ENCODE measurements around the gene COL25A1.
"Not testable (repeated sequence)": the region's sequence is repeated elsewhere in the genome, so short reads cannot be mapped to it uniquely, and the experiment has no call there.

The COL25A1 gene

GRCh38 chr4:109076709-109077108 is 225.7 kb downstream of the COL25A1 start:
- not testable (repeated sequence) for H3K9me3 Mint-ChIP-seq; H3K27ac Mint-ChIP-seq; ATAC-seq; H3K4me1 Mint-ChIP-seq; H3K4me3 Mint-ChIP-seq; H3K36me3 Mint-ChIP-seq (ENCODE audit: low read depth); H3K27me3 Mint-ChIP-seq; DNase-seq

DNA sequence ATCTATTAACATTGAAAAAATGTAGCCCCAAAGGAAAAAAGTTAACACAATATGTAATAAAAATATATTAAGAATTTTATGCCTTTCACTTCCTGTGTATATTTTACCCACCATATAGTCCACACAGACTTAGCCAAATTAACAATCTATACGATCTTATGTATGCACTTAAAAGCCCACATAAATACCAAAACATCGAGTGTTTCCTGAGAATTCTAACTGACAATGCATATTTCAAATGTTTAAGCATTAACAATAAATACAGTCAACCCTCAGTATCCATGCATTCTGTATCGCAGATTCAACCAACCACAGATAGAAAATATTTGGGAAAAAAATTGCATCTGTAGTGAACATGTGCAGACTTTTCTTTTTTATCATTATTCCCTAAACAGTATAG is 226.8 kb downstream of the COL25A1 start:
- H3K4me3 Mint-ChIP-seq, result no peak overlapping the region
- no peaks in the 10 kb centered on the region for H3K9me3 Mint-ChIP-seq
- peaks cover 7% of the 10 kb centered on the region for H3K4me1 Mint-ChIP-seq

GRCh38 chr4:109072595-109072994 is 229.9 kb downstream of the COL25A1 start:
- ATAC-seq, result no peak
- H3K27ac Mint-ChIP-seq, result no peak overlapping the region
- DNase-seq, result no peak

More for the DNA sequence above, 226.8 kb downstream of the COL25A1 start:
- ATAC-seq (no peak), DNase-seq (no peak)
- H3K27ac Mint-ChIP-seq, result no peak overlapping the region
- no peaks in the 10 kb centered on the region for H3K36me3 Mint-ChIP-seq (ENCODE audit: low read depth)
- H3K27me3 Mint-ChIP-seq, result no peaks in the 10 kb centered on the region

DNA sequence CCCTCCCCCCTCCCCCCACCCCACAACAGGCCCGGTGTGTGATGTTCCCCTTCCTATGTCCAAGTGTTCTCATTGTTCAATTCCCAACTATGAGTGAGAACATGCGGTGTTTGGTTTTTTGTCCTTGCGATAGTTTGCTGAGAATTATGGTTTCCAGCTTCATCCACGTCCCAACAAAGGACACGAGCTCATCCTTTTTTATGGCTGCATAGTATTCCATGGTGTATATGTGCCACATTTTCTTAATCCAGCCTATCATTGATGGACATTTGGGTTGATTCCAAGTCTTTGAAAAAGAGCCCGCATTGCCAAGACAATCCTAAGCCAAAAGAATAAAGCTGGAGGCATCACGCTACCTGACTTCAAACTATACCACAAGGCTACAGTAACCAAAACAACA is 231.8 kb downstream of the COL25A1 start:
- not testable (repeated sequence) for H3K27ac Mint-ChIP-seq; H3K4me1 Mint-ChIP-seq; DNase-seq; H3K9me3 Mint-ChIP-seq; H3K36me3 Mint-ChIP-seq (ENCODE audit: low read depth); H3K4me3 Mint-ChIP-seq; ATAC-seq; H3K27me3 Mint-ChIP-seq

More at GRCh38 chr4:109072595-109072994, 229.9 kb downstream of the COL25A1 start:
- no peaks in the 10 kb centered on the region for H3K9me3 Mint-ChIP-seq
- H3K4me3 Mint-ChIP-seq, result no peak overlapping the region
- H3K36me3 Mint-ChIP-seq (ENCODE audit: low read depth), result no peaks in the 10 kb centered on the region
- H3K27me3 Mint-ChIP-seq, result no peaks in the 10 kb centered on the region
- H3K4me1 Mint-ChIP-seq, result no peaks in the 10 kb centered on the region

DNA sequence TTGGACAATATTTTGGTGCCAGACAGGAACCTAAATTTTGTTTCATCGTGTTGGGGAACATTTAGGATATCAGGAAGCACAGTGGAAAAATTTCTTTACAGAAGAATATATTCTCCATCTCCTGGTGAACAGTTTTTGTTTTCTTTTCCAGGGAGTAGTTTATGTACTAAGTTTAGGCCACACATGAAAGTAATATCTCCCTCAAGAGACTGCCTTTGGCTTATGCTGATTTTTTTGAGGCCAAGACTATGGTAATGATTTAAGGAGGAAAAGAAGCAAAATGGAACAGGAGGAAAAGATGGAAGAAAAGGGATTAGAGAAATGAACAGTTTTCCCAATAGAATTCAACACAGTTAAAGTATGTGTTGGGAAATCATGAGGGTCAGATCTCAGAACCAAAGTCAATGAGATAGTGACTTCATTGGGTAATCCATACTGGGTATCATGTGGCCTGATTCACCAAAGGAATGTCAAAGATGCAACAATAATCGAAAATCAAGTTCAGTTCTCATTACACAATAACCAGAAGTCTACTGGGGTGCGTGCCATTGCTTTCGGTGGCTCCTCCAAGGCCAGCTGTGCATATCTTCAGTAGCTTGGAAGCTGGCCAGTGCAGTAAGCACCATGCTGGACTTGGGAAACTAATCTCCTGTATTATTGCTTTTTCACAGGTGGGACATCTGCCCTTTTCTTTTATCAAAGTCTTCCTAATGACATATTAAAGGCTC is 234.8 kb downstream of the COL25A1 start:
- ATAC-seq, result no peak
- Mint-ChIP-seq H3K4me3 (no peak overlapping the region), H3K36me3 (ENCODE audit: low read depth) (no peaks in the 10 kb centered on the region), H3K27me3 (no peaks in the 10 kb centered on the region), H3K4me1 (no peaks in the 10 kb centered on the region), H3K27ac (no peak overlapping the region), H3K9me3 (no peaks in the 10 kb centered on the region)
- no peak for DNase-seq

DNA sequence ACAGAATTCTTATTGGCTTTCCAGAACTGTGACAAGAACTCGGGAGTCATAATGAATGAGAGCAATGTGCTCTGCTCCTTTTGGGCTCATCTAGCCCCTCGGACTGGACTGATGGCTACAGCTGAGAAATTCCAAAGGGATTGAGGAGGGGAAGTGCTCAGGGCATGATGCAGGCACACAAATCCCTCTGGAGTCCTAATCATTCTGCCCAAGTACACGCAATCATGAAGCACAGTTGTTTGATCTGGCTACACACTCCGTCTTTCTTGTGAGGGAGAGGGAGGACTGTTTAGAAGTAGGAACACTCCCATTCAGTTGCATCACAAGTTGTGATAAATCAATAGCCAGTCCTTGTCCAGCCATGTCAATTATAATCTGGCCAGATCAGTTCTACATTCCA is 237.5 kb downstream of the COL25A1 start:
- no peak overlapping the region for H3K27ac Mint-ChIP-seq
- DNase-seq, result no peak
- ATAC-seq, result no peak
- H3K36me3 Mint-ChIP-seq (ENCODE audit: low read depth), result no peaks in the 10 kb centered on the region
- H3K4me1 Mint-ChIP-seq, result no peaks in the 10 kb centered on the region
- H3K4me3 Mint-ChIP-seq, result no peak overlapping the region
- peaks cover 1% of the 10 kb centered on the region for H3K27me3 Mint-ChIP-seq
- H3K9me3 Mint-ChIP-seq, result no peaks in the 10 kb centered on the region

DNA sequence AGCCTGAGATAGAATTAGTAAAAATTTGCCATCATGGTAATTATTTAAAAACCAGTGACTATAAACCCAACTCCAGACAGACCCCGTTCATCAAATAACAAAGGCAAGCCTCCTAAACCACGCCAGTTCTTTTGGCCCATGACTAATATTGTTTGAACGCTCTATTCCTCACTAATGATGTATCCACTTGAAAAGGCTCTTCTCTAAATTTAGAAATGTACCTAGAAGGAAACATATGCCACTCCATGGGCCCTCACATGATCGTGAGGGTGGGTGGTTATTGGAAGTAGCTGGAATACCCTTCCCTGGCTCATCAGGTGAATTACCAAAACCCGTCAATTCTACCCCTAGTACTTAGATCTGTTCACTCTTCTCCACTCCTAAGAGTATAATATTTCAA is 249.2 kb downstream of the COL25A1 start:
- Mint-ChIP-seq H3K27me3 (peaks cover 6% of the 10 kb centered on the region), H3K4me3 (no peak overlapping the region), H3K36me3 (ENCODE audit: low read depth) (no peaks in the 10 kb centered on the region), H3K9me3 (no peaks in the 10 kb centered on the region), H3K27ac (no peak overlapping the region), H3K4me1 (no peaks in the 10 kb centered on the region)
- ATAC-seq (no peak), DNase-seq (no peak)

DNA sequence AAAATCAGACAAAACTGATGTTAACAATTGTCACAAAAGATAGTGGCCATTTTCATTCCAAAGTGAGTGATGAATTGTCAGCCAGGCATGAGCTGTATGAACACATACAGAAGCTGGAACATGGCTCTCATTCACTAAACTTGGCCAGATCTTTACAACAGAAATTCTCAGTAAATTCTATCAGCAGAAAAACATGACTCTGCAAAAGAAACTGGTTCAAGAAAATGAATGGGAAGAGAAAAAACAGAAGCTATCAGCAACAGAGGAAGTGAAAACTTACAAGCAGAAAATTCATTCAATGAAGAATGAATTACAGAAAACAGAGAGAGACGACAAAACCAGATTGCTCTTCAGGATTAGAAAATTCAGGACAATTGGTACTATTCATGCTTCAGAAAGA is 249.6 kb downstream of the COL25A1 start:
- Mint-ChIP-seq H3K27ac (no peak overlapping the region), H3K27me3 (peaks cover 6% of the 10 kb centered on the region)
- no peak for ATAC-seq

DNA sequence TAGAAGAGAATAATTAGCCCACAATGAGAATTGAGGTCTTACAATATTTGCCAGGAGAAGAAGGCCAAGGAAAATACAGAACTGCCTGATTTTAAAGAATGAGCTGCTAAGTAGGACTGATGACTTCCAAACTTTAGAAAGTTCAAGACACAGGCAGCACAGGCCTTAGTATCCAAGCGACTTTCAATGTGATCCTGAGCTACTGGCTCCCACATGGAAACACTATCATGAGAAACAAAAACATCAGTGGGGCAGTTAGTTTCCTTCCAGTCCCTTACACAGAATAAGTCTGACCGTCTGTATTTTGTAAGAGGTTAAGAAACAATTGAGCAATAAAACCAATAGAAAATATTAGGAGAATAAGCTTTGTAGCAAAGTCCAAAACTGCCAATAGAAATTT is 251.4 kb downstream of the COL25A1 start:
- no peak overlapping the region for H3K4me3 Mint-ChIP-seq
- H3K36me3 Mint-ChIP-seq (ENCODE audit: low read depth), result no peaks in the 10 kb centered on the region
- peaks cover 2% of the 10 kb centered on the region for H3K4me1 Mint-ChIP-seq
- peaks cover 6% of the 10 kb centered on the region for H3K27me3 Mint-ChIP-seq
- no peaks in the 10 kb centered on the region for H3K9me3 Mint-ChIP-seq
- DNase-seq (no peak), ATAC-seq (no peak)
- no peak overlapping the region for H3K27ac Mint-ChIP-seq

More for the DNA sequence above, 249.6 kb downstream of the COL25A1 start:
- Mint-ChIP-seq H3K36me3 (ENCODE audit: low read depth) (no peaks in the 10 kb centered on the region), H3K4me3 (no peak overlapping the region), H3K4me1 (no peaks in the 10 kb centered on the region), H3K9me3 (no peaks in the 10 kb centered on the region)
- no peak for DNase-seq

DNA sequence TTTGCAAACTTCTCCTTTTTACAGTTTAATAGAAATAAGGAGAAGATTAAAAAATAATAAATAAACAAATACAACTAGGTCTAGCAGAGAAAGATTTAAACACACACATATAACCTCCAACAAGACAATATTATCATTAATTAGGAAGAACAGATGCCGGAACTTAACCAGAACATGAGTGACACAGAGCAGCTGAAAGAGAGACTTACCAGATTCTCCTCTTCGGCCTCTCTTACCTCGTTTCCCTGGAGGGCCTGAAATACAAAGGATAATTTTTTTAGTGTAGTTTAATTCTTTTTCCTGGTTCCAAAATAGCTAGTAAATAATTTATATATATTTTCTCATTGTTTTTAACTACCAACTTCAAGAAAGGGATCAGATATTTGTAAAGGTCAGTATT is 252.5 kb downstream of the COL25A1 start:
- Mint-ChIP-seq H3K27me3 (peaks cover 4% of the 10 kb centered on the region), H3K4me1 (peaks cover 2% of the 10 kb centered on the region), H3K4me3 (no peak overlapping the region), H3K9me3 (no peaks in the 10 kb centered on the region), H3K27ac (no peak overlapping the region), H3K36me3 (ENCODE audit: low read depth) (no peaks in the 10 kb centered on the region)
- no peak for DNase-seq
- ATAC-seq, result no peak

DNA sequence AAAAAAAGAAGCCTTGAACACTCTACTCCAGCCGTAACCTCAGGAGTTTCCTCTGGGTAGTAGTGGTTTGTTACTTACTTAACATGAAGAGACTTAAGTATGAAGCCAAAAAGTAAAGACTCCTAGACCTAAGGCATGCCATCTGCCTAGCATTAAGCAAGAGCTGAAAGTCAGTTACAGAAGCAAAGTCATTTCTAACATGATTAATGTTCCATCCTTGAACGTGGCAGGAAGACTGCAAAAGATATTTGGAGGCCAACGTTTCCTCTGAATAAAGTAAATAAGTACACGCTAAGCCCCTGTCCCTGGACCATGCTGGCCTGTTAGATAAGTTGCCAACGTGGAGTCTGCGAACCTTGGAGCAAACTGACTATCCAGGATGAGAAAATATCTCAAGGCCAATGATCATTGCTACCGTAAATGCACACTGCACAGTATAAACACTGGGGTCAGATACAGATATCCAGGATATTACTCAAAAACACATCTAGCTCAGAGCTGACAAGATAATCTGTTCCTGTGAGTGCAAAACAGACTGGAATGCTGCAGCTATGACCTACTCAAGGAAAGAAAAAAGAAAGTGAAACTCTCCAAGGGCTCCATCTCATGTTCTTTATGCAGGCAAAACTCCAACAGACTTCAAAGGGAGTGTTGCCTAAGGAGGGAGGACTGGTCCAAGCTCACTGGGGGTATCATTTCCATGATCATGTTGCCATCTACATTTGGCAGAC is 255.8 kb downstream of the COL25A1 start:
- Mint-ChIP-seq H3K4me1 (peaks cover 2% of the 10 kb centered on the region), H3K4me3 (no peak overlapping the region), H3K27me3 (no peaks in the 10 kb centered on the region), H3K27ac (no peak overlapping the region), H3K9me3 (no peaks in the 10 kb centered on the region), H3K36me3 (ENCODE audit: low read depth) (no peaks in the 10 kb centered on the region)
- no peak for ATAC-seq
- no peak for DNase-seq

GRCh38 chr4:109044431-109044830 is 258.0 kb downstream of the COL25A1 start:
- Mint-ChIP-seq H3K27ac (no peak overlapping the region), H3K9me3 (no peaks in the 10 kb centered on the region), H3K27me3 (no peaks in the 10 kb centered on the region), H3K4me1 (peaks cover 2% of the 10 kb centered on the region), H3K36me3 (ENCODE audit: low read depth) (no peaks in the 10 kb centered on the region), H3K4me3 (no peak overlapping the region)
- no peak for ATAC-seq
- no peak for DNase-seq

DNA sequence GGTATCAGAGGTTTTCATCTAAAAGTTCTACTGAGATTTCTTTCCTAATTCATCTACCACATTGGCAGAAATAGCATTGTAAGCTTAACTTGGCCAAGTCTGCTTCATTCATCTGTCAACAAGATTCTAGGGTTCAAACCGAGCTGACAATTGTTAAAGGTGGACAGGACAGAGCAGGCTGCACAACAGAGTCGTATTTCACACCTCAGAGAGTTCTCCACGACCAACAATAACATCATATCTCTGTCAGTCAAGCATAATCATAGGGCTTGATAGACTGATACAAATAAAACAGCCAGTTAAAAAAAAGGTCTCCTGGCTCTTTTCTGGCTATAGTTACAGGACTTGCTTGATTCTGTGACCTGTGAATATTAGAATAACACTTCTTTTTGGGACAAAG is 259.2 kb downstream of the COL25A1 start:
- no peak for ATAC-seq
- no peak overlapping the region for H3K27ac Mint-ChIP-seq
- H3K4me1 Mint-ChIP-seq, result peaks cover 2% of the 10 kb centered on the region
- H3K9me3 Mint-ChIP-seq, result no peaks in the 10 kb centered on the region
- no peak for DNase-seq
- no peak overlapping the region for H3K4me3 Mint-ChIP-seq
- H3K36me3 Mint-ChIP-seq (ENCODE audit: low read depth), result no peaks in the 10 kb centered on the region
- peaks cover 4% of the 10 kb centered on the region for H3K27me3 Mint-ChIP-seq

DNA sequence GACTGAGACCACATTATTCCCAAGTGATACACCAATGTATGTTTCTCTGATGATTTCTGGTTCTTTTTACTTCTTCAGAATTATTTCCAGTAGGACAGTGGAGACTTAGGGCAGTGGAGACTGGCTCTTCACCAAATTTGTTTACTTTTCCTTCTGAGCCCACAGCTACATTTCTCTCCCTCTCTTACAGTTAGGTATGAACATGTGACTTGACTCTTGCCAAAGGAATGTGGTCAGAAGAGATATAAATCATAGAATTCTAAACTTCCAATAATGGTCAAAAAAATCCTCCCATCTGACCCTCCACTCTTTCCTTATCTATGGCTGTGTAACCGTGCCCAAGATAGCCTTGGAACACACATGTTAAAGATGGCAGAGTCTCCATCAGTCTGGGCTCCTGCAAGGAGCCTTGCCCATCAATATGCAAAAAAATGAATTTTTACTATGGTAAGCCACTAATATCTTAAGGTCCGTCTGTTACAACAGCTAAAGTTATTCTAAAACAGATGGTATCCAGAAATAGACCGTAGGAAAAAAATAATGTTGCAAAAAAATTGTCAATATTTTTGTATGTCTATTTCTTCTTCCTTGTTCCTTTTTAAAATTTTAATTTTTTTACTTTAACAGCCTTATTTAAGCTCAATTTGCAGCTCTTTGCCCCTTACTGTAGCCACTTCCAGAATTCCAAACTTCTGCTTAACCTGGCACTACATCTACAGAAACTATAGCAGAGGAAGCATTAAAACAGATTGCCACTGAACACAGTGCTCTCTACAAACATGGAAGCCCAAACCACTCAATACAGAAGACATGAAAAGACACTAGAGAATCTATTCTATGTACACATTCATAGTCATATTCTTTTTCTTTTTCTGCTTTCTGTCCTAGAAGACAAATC is 260.7 kb downstream of the COL25A1 start:
- ATAC-seq, result no peak
- Mint-ChIP-seq H3K27me3 (peaks cover 4% of the 10 kb centered on the region), H3K4me3 (no peak overlapping the region), H3K4me1 (peaks cover 2% of the 10 kb centered on the region), H3K9me3 (no peaks in the 10 kb centered on the region), H3K27ac (no peak overlapping the region), H3K36me3 (ENCODE audit: low read depth) (no peaks in the 10 kb centered on the region)
- DNase-seq, result no peak
